GM19099 (cell line): ENCODE results near the gene NEK9.

Experiments
- POLR2A ChIP-seq: IDR thresholded peaks from 3 replicates; pipeline ENCODE4 v1.6.1; 2011; ENCODE audit warnings: low read depth; ENCODE audit not compliant: insufficient read length; ENCODE audit errors: extremely low read depth

The NEK9 gene

DNA sequence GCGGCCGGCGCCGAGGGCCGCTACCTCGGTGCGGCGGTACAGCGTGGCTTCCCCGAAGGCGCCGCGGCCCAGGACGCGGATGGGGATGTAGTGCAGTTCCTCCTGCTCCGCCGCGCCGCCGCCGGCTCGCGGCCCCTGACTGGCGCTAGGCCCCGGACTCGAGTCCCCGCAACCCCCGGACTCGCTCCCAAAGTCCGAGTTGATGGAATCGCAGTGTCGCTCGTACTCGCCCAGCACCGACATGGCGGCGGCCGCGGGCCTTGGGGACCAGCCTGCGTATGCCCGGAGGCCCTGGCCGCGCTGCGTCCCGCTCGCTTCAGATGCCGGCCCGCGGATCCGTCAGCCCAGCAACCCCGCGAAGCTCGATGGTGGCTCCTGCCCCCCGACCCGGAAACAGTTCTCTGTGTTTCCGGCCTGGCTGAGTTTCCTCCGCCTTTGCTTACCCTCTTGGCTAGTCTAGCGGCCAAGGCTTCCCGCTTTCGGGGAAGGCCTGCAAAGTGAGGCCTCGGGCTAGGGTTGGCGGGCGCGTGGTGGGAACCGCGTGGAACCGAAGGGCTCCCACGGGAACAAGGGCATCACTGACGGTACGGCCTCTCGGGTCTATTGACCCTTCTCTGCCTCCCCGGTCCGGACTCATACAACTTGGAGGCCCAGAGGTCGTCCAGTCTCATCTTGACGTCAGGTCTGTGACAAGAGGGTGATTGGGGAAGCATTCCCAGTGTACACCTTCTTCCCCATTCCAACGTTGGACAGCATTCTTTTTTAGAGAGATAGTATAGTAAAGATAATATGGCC lies at the start of gene NEK9:
TSS of gene NEK9 (minus strand) at position 370 of the 795 bp plus-strand sequence. CDS start at position 243, 127 bp downstream.
- peak; percentile 94 for TF ChIP-seq POLR2A

DNA sequence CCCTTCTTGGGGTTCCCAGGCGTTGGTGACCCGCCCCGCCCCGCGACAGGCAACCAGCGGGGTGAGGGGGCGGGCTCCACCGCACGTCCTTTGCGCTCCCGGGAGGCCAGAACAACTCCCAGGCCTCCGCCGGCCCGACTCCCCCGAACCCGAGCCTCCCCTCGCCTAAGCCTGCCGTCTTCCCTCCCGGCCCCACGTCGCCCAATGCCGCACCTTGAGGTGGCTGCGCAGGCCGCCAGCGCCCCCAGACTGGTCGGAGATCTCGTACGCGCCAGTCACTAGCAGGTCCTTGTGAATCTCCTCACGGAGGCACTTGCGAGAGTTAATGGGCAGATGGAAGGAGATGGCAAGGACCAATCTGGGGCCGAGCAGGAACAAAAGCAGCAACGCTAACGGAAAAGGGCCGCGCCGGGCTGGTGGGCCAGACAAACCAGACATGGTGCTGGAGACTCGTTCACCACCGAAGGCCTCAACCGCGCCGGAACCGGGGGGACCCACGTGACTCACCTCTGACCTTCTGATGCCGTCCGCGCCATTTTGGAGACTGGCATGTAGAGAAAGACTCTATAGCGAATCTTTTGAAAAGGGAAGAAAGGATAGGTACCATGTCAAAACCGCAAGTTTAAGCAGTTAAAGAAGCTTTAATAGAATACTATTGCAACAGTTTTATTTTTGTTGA lies 49.4 kb upstream of the NEK9 start, which contains the start of gene TMED10:
TSS of gene TMED10 (minus strand) at position 471 of the 679 bp plus-strand sequence. CDS start at position 438, 33 bp downstream.
- peak; percentile 69 for TF ChIP-seq POLR2A

GRCh38 chr14:75175677-75176141 lies 48.9 kb upstream of the NEK9 start:
- no peak for TF ChIP-seq POLR2A

DNA sequence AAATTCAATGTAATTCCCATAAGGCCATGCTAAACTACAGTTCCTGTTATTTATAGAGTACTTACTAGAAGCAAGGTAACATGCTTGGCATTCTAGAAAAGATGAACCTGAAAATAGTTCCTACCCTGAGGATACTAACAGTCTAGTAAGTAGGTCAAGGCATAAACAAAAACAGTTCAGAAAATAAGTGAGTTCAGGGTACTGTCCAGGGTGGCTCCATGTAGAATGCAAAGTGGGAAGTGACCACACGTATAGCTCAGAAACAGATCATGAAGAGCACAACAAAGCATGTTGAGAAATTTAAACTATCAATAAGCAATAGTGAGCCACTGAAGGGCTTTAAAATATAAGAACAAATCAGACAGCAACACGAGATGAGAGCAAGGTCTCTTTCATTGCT lies 47.2 kb upstream of the NEK9 start:
- TF ChIP-seq POLR2A = no peak

GRCh38 chr14:75170772-75171171 lies 43.9 kb upstream of the NEK9 start:
- TF ChIP-seq POLR2A = no peak

DNA sequence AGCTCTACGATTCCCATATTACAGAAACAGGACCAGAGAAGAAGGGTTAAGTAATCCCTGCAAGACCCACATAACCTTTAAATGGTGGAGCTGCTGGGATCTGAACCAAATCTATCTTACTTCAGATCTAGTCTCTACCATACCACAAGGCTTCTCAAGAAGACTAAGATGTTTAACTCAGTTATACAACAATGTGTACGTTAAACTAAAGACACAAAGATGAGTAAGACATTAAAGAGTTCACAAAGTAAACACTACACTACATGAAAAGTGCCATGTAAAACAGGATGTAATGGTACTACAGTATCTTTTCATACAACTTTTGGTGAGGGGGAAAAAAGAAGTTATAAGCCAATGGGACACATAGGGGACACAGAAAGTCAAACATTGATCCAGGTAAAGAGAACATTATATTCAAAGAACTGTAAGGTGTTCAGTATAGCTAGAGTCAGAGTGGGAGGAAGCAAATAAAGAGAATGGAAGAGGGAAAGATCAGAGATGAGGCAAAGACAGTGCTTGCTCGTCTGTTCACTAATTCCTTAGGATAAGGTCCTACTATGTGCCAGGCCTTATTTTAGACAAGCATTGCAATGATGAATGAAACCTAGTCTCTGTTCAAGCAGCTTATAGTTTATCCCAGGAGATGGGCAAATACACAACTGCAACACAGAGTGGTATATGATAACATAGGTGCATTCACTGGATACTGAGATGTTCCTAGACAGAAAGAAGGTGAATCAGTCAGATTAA lies 41.9 kb upstream of the NEK9 start:
- no peak for TF ChIP-seq POLR2A

- TF ChIP-seq POLR2A = no peak
Measured at GRCh38 chr14:75167325-75167724, 40.5 kb upstream of the NEK9 start.

GRCh38 chr14:75165586-75166391 lies 38.9 kb upstream of the NEK9 start:
- no peak for TF ChIP-seq POLR2A

DNA sequence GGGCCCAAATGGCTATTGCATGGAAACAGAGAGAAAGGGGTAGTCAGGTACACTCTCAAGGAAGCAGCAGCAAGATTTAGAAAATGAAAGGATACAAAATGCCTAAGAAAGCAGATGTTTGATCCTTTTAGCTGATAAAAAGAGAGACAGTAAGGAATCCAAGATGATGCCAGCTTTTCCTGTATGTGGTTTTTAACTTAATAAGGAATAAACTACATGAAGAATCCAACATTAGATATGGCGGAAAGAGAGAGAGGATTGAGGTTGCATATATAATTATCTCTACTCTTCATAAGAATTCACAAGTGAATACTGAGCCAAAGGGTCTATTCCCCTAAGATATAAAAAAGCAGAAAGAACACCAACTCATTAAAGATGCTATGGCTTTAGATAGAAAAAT lies 38.0 kb upstream of the NEK9 start:
- no peak for TF ChIP-seq POLR2A

- no peak for TF ChIP-seq POLR2A
Measured at GRCh38 chr14:75163677-75164076, 36.8 kb upstream of the NEK9 start.

DNA sequence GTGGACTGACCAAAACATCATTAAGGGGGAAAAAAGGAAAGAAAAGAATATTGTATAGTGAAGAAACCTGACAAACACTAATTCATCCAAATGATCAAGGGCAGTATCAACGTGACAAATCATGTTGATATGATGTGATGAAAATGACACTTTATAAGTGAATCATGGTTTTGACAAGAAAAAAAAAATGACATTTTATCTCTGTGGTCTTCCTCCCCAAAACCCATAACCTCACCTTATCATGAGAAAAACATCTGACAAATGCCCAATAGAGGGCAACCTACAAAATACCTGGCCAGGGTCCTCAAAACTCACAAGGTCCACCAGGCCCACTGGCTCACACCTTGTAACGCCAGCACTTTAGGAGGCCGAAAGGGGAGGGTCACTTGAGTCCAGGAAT lies 35.8 kb upstream of the NEK9 start:
- no peak for TF ChIP-seq POLR2A

GRCh38 chr14:75158843-75159614 lies 32.2 kb upstream of the NEK9 start:
- TF ChIP-seq POLR2A = no peak

GRCh38 chr14:75156901-75157300 lies 30.1 kb upstream of the NEK9 start:
- no peak for TF ChIP-seq POLR2A

GRCh38 chr14:75156111-75156510 lies 29.3 kb upstream of the NEK9 start:
- TF ChIP-seq POLR2A = no peak
